Ammon's horn (tissue), 1 donor: ENCODE results near the gene PDXDC1.
"Not testable (repeated sequence)": the region's sequence is repeated elsewhere in the genome, so short reads cannot be mapped to it uniquely, and the experiment has no call there.

Source experiments
- DNase-seq: peaks from one replicate; pipeline ENCODE4 v3.0.0-alpha.2; 2016; ENCODE audit warnings: low spot score

PDXDC1 gene

DNA sequence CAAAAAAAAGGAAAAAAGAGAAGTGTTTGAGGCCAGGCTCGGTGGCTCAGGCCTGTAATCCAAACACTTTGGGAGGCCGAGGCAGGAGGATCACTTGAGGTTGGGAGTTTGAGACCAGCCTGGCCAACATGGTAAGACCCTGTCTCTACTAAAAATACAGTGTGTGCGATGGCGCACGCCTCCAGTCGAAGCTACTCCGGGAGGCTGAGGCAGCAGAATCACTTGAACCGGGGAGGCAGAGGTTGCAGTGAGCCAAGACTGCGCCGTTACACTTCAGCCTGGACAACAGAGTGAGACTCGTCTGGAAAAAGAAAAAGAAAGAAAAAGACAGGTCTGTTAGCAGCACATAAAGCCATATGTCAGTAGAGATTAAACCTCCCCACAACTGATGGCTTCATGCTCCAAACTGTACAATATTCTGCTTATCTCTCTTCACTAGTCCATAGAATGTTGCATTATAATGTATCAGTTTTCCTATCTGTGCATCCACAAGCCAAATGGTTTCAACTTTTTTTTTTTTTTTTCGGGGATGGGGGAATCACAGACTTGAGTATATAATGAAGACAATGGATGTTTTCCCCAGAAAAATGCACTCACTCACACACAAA is 3.1 kb upstream of the PDXDC1 start:
- DNase-seq, result not testable (repeated sequence)

DNA sequence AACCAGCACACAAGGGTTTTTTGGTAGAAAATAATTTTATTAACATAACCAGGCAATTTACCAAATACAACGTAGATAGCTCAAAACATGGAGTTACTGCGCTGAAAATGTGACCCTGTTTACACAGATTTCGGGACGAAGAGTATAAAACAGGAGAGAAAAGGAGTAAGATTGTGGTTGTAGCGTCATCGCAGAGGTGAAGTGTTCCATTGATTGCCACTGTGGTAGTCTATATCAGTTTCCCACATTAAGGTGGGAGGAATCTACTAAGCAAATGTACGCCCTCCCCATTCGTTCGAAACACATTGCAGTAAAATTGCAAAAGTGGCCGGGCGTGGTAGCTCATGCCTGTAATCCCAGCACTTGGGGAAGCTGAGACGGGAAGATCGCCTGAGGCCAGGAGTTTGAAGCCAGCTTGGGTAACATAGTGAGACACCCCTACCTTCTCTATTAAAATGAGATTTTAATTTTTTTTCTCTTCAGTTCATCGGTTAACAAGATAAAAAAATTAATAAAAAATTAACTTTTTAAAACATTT is 972 bp upstream of the PDXDC1 start:
- DNase-seq, result not testable (repeated sequence)

DNA sequence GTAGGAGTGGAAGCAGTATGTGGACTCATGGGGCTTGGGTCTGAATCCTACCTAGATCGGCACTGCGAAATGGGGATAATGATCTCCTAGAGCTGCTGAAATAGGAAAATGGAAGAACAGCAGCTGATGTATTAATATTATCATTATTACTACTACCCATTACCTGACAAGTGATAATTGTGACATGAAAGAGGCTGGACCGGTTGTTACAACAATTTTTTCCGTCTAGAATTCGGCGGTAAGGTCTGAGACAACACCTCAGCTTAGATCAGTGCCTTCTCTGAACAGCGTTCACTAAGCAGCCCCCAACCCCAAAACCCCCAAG is 533 bp upstream of the PDXDC1 start:
- DNase-seq, result peak; percentile 54

DNA sequence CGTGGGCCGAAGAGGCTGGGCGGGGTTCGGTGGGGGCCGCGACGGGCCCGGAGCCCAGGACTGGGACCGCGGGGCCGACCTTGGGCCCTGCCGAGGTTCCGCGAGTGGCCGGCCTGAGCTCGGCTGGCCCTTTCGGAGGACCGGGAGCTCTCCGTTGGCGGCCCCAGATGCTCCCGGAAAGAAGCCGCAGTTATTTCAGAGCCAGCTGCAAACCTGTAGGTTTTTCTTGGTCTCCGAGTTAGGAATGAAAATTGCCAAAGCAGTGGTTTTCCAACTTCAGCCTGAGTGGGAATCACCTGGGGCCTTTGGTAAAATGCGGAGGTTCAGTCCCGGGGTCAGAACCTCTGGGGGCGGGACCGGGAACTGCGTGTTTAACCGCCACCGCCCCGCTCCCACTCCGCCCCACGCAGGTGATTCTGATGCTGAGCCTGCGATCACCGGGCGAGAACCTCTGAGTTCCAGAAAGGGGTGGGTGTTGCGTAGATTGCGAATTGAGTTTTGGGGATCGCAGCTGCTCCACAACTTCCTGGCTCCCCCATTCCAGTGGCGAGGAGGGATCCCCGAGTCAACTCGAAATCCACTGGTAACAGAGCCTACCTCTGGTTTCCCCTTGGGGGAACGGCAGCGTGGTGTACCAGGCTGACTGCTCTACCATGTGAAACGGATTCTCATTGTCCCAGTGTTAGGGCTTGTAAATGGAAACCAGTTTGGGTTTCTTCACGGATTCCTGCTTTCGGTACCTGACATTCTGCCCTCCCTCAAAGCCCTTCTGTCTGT is 780 bp downstream of the PDXDC1 start:
- peak; percentile 21 for DNase-seq

GRCh38 chr16:14976971-14977736 is 2.3 kb downstream of the PDXDC1 start:
- not testable (repeated sequence) for DNase-seq

GRCh38 chr16:14978281-14978680 is 3.5 kb downstream of the PDXDC1 start:
- DNase-seq, result not testable (repeated sequence)

DNA sequence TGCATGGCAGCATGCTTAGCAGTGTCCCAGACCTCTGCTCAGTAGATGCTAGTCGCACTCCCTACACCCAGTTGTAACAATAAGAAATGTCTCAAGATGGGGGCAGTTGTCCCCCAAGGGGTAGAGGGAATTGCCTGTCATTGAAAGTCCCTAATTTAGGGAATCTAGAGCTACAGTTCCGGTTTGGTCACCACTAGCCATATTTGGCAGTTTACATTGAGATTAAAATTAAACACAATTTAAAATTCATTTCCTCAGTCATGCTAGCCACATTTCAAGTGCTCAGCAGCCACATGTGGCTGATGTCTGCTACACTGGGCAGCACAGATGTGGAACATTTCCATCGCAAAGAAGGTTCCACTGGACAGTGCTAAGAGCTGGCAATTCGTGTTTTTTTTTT is 4.1 kb downstream of the PDXDC1 start:
- DNase-seq, result not testable (repeated sequence)

- not testable (repeated sequence) for DNase-seq
These were observed 6.4 kb downstream of the PDXDC1 start for GRCh38 chr16:14981234-14981633.

- not testable (repeated sequence) for DNase-seq
These were observed 7.7 kb downstream of the PDXDC1 start for GRCh38 chr16:14982521-14982920.

DNA sequence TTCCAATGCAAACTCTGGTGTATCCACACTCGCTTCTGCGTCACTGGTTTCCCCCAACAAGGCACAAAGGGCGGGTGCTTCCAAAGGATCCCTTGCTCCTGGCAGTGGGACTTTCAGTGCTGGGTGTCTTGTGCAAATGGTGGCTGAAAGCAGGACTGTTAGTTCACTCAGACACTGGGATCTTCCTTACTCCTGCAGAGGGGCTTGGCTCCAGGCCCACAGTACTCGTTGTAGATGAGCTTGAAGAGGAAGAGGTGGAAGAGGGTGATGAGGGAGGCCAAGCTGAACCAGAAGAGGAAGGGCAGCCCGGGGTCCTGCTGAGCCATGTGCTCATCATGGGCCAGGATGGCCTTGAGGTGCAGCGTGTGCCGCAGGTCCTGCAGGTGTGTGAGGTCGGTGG is 13.3 kb downstream of the PDXDC1 start:
- not testable (repeated sequence) for DNase-seq

DNA sequence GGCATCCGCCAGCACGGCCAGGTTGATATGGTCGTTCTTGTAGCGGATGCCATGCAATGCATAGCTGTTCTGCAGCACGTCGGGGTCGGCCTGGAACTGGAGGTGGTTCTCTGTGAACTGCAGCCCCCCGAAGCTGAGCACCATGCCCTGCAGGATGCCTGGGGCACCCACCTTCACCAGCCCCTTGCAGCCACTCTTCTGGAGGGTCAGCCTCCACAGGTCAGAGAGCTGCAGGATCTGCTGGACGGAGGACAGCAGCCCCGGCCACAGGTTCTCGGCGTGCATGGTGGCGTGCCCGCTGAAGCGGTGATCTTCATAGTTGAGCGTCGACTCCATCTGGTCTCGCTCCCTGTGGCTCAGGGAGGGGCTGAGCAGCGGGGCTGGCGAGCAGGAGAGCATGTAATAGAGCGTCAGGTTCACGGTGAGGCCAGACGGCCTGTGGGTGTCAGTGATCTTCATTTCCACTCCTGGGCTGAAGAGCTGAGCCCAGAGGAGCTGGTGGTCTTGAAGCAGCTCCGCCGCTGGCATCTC is 13.9 kb downstream of the PDXDC1 start:
- DNase-seq, result peak; percentile 5

DNA sequence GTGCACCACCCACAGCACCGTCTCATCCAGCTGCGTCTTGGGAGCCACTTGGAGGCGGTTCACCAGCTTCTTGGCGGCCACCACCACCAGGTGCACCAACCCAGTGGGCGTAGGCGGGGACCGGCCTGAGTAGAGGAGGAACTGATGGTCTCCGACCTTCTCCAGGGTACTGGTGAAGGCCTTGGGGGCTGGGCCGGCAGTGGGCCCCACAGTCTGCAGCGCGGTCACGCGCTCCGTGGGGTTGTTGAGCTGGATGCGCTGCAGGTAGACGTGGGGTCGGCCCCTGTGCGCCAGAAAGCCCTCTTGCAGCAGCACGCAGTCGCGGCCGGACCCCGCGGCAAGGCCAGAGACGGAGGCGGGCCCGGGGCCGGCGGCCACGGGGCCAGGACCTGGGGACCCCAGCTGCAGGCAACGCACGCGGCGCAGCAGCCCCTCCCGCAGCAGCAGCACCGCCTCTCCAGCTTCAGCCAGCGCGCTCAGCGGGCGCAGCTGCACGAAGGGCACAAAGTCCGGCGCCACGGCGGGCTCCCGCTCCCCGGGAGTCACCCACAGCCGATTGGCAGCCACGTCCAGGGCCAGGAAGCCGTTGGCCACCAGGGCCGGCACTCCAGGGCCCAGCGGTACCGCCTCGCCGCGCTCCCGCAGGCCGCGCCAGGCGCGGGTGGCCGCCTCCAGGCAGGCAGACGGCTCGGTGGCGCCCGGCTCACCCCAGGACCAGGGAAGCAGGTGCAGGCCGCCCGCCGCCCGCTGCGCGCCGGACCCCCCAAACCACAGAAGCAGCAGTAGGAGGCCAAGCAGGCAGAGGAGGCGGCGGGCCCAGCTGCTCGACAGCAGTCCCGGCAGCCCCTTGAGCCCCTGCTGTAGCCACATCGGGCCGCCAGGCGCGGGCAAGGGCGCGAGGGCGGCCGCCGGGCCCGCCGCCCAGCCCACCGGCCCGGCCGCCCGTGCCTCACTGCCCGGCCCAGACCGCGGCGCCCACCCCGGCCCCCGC is 14.8 kb downstream of the PDXDC1 start:
- DNase-seq, result not testable (repeated sequence)

DNA sequence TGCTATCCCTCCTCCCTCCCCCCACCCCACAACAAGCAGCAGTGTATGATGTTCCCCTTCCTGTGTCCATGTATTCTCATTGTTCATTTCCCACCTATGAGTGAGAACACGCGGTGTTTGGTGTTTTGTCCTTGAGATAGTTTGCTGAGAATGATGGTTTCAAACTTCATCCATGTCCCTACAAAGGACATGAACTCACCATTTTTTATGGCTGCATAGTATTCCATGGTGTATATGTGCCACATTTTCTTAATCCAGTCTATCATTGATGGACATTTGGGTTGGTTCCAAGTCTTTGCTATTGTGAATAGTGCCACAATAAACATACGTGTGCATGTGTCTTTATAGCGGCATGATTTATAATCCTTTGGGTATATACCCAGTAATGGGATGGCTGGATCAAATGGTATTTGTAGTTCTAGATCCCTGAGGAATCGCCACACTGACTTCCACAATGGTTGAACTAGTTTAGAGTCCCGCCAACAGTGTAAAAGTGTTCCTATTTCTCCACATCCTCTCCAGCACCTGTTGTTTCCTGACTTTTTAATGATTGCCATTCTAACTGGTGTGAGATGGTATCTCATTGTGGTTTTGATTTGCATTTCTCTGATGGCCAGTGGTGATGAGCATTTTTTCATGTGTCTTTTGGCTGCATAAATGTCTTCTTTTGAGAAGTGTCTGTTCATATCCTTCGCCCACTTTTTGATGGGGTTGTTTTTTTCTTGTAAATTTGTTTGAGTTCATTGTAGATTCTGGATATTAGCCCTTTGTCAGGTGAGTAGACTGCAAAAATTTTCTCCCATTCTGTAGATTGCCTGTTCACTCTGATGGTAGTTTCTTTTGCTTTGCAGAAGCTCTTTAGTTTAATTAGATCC is 18.7 kb downstream of the PDXDC1 start:
- DNase-seq, result not testable (repeated sequence)

- DNase-seq, result not testable (repeated sequence)
These were observed 21.9 kb downstream of the PDXDC1 start for GRCh38 chr16:14996702-14997101.

DNA sequence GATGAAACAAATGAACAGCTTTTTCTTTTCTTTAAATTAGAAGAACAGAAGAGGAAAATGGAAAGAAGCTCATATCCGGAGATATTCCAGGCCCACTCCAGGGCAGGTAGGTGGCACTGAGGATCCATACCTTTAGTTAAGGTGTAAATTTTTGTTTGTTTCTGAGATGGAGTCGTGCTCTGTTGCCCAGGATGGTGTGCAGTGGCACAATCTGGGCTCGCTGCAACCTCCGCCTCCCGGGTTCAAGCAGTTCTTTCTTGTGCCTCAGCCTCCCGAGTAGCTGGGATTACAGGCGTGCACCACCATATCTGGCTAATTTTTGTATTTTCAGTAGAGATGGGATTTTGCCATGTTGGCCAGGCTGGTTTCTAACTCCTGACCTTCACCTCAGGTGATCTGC is 23.5 kb downstream of the PDXDC1 start:
- not testable (repeated sequence) for DNase-seq

- DNase-seq, result not testable (repeated sequence)
These were observed 25.0 kb downstream of the PDXDC1 start for GRCh38 chr16:14999845-15000244.

GRCh38 chr16:15002448-15002847 is 27.6 kb downstream of the PDXDC1 start:
- DNase-seq, result not testable (repeated sequence)

- DNase-seq, result not testable (repeated sequence)
These were observed 30.7 kb downstream of the PDXDC1 start for GRCh38 chr16:15005357-15006132.

- DNase-seq, result peak; percentile 46
These were observed 33.8 kb downstream of the PDXDC1 start for GRCh38 chr16:15008647-15009046.
